Muscle layer of duodenum (tissue), 2 donors: ENCODE measurements around the gene RPAP3.

ENCODE experiments used
- H3K27ac ChIP-seq: one replicate; pipeline ENCODE4 v1.7.0; 2013; ENCODE audit warnings: mild to moderate bottlenecking, low read length
- H3K27me3 ChIP-seq: one replicate; pipeline ENCODE4 v1.7.0; 2013; ENCODE audit warnings: low read depth, mild to moderate bottlenecking, control low read depth, low read length
- H3K36me3 ChIP-seq, 2 donors: one replicate each; pipeline ENCODE4 v1.7.0; 2013; ENCODE audit warnings: low read length in 2 of 2, control low read depth in 1 of 2, mild to moderate bottlenecking in 1 of 2; ENCODE audit not compliant: insufficient read depth in 2 of 2, control insufficient read depth in 1 of 2
- H3K4me1 ChIP-seq, 2 donors: one replicate each; pipeline ENCODE4 v1.7.0; 2013; ENCODE audit warnings: low read length in 2 of 2, mild to moderate bottlenecking in 2 of 2, control low read depth in 1 of 2, moderate library complexity in 1 of 2; ENCODE audit not compliant: insufficient read depth in 2 of 2, control insufficient read depth in 1 of 2
- H3K4me3 ChIP-seq, 2 donors: one replicate each; pipeline ENCODE4 v1.7.0; 2013; ENCODE audit warnings: low read length in 2 of 2, low read depth in 1 of 2, mild to moderate bottlenecking in 1 of 2
- H3K9me3 ChIP-seq, 2 donors: one replicate each; pipeline ENCODE4 v1.7.0; 2013; ENCODE audit warnings: low read length in 2 of 2, control low read depth in 1 of 2, mild to moderate bottlenecking in 1 of 2; ENCODE audit not compliant: control insufficient read depth in 1 of 2
- donor health status: healthy.

RPAP3 gene

DNA sequence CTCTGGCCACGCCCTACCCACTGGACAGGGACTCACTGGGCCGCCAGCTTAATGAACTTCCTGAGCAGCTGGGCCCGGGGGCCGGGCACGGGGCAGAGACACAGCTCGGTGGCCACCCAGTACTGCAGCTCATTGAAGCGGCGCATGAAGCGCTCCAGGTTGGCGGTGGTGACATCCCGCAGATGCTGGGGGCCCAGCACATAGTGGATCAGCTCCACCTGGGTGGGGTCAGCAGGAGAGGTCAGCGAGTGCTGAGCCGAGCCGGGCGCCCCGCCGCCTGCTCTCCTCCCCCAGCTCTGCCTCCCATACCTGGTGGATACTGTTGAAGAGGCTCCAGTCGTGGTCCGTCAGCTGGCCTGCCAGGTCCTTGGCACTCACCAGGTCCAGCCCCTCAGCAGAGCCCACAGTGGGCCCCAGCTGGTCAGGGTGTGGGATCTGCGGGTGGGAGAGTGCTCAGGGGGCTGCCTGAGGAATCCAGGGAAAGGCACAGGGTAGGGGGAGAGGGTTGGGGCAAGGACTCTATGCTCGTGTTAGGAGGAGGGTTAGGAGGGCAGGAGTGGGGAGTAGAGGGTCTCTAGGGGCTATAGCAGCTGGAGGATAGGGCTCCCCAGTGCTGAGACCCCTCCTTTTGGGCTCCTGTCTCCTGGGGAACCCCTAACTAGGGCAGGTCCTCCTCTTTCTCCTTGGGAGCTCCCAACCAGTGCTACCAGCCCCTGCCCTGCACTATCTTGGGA is 34.9 kb upstream of the RPAP3 start:
- peaks cover 16 to 45% of the 10 kb centered on the region in 2 donors for H3K4me1 ChIP-seq
- no peak overlapping the region for H3K27ac ChIP-seq
- H3K36me3 ChIP-seq: no peaks in the 10 kb centered on the region
- no peaks in the 10 kb centered on the region for H3K9me3 ChIP-seq
- no peaks in the 10 kb centered on the region for H3K27me3 ChIP-seq
- H3K4me3 ChIP-seq: no peak overlapping the region

DNA sequence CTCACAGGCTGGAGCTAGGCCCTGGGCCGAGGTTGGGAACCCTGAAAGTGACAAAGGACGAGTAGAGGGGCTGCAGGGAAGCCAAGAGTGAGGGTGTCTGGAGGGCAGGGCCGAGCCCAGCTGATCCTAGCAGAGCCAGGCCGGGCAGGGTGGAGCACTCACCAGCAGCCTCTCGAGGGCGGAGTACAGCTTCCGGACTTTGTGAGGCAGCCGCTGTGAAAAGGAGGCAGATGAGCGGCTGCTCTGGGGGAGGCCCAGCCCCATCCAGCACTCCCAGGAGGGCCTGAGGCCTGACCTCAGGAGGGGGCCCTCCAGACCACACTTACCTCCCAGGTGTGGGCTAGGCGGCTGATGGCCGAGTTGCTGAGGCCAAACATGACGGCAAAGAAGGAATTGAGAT is 34.1 kb upstream of the RPAP3 start:
- Histone ChIP-seq H3K4me3 (no peak overlapping the region), H3K36me3 (no peaks in the 10 kb centered on the region), H3K4me1 (peaks cover 16 to 53% of the 10 kb centered on the region in 2 donors), H3K27me3 (no peaks in the 10 kb centered on the region), H3K9me3 (no peaks in the 10 kb centered on the region), H3K27ac (no peak overlapping the region)

DNA sequence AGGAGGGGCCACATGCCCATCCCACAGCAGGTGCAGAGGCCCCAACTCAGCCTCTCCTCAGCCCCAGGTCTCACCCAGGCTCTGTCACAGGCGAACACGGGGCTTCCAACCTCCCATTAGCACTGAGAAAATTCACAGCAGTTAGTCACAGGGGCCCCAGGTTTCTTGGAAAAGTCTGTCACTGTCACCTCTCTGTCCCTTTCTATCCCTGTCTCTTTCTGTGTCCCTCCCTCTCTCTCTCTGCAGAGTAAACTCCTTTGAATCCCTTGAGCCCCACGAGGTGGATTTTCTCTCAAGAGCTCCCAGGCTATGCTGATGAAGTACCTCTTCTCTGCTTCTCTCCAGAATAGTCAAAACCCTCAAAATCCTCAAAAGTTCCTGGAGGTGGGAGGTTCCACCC is 33.5 kb upstream of the RPAP3 start:
- H3K27ac ChIP-seq: no peak overlapping the region
- H3K36me3 ChIP-seq: no peaks in the 10 kb centered on the region
- H3K9me3 ChIP-seq: no peaks in the 10 kb centered on the region
- H3K27me3 ChIP-seq: no peaks in the 10 kb centered on the region
- peaks cover 16 to 54% of the 10 kb centered on the region in 2 donors for H3K4me1 ChIP-seq
- H3K4me3 ChIP-seq: no peak overlapping the region

DNA sequence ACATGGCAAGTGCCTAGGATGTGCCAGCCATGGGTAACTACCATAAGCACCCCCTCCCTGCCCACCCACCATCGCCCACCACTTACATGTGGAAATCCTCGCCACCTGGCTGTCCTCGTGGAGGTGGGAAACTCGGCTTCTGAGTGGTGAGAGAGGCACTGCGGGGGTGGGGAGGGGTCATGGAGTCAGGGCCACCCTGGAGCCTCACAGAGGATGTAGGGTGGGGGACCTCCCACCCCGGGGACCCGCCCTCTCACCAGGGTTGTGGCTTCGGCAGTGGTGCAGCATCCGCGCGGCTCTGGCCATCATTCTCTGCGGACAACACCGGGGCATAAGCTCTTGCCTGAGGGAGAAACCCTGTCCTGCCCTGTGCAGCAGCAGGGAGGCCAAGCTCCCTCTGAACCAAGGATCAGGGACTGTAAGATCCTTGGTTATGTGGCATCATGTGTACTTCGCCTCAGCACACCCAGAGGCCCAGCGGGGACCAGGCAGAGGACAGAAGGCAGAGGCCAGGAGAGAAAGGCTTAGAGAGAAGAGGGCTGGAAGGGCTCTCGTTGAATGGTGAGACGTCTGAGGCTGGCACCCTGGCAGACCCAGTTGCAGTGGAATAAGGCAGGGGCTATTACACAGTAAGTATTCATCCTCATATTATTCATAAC is 32.2 kb upstream of the RPAP3 start:
- H3K9me3 ChIP-seq: no peaks in the 10 kb centered on the region
- H3K36me3 ChIP-seq: no peaks in the 10 kb centered on the region
- H3K4me3 ChIP-seq: no peak overlapping the region
- H3K27ac ChIP-seq: no peak overlapping the region
- H3K4me1 ChIP-seq: peaks cover 16 to 54% of the 10 kb centered on the region in 2 donors
- H3K27me3 ChIP-seq: no peaks in the 10 kb centered on the region

DNA sequence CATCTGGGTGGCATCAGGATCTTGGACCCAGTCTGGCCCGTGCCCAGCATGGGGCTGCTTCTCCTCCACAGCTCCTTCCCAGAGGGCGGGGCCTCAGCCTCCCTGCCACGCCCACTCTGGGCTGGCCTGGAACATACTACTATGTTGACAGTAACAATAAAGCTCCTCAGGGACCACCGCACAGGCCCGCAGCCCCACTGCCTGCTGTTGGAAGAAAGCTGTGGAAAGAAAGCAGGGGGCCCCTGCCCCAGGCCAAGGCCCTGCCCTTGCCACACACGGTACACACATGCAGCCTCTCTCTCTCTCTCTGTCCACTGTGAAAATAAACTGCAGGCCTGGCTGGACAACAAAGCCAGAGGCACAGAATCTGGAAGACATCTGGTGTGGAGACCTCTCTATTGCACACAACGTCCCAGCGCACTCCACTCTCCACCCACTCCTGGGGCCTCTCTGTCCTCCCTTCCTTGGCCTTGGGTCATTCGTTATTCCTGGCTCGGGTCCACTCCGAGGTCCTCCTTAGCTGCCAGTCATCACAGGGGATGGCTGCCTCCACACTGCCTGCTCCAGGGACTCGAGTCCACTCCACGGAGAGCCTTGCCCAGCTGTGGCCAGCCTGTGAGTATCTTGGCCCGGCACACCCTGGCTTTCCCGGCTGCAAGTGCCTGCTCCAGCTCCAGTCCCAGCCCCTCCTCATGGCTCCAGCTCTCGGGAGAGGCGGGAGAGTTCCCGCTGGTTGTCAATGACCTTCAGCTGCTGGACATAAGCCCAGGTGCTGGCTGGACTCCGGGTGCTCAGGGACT is 31.2 kb upstream of the RPAP3 start:
- H3K27ac ChIP-seq: peak overlapping the region; percentile 36
- H3K4me1 ChIP-seq: peaks cover 16 to 54% of the 10 kb centered on the region in 2 donors
- no peaks in the 10 kb centered on the region for H3K9me3 ChIP-seq
- peak overlapping the region in 1 of 2 donors; percentile 2 for H3K4me3 ChIP-seq
- no peaks in the 10 kb centered on the region for H3K27me3 ChIP-seq
- no peaks in the 10 kb centered on the region for H3K36me3 ChIP-seq

DNA sequence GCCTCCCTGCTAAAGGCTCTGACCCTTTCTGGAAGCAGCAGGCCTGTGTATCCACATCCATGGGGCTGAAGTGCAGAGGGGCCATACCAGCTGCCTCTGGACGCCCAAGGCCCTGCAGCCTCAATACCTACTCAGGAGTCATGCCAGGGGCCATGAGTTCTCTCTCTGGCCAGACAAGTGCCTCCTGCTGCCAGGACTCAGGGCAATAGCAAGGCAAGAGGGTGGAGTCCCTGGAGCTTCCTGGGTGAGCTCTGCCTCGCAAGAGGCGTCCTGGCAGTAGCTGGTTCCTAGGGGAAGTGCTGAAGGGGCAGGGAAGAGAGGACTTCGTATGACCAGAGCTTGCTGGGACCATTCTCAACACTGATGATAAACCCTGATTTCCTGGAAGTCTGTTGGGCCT is 30.4 kb upstream of the RPAP3 start:
- no peaks in the 10 kb centered on the region for H3K36me3 ChIP-seq
- no peak overlapping the region for H3K4me3 ChIP-seq
- H3K4me1 ChIP-seq: peaks cover 16 to 46% of the 10 kb centered on the region in 2 donors
- H3K27ac ChIP-seq: peak overlapping the region; percentile 36
- H3K27me3 ChIP-seq: no peaks in the 10 kb centered on the region
- H3K9me3 ChIP-seq: no peaks in the 10 kb centered on the region

DNA sequence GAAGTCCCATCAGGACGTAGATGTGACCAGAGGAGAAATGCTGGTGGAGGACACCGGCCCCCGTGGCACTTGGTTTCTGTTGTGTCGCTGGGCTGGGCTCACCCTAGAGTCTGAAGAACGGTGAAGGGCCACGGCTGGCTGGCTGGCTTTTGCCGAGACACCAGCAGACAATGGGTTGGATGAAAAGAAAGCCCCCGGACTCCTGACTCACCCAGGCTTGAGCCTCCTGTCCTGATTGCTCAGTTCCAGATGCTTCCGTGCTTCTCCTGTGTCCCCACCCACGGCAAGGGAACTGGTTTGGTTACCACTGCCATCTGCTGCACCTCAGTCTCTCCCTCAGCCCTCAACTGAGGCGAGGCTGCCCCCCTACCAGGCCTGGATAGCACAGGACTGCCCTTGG is 29.8 kb upstream of the RPAP3 start:
- no peaks in the 10 kb centered on the region for H3K9me3 ChIP-seq
- H3K27ac ChIP-seq: peak overlapping the region; percentile 36
- H3K4me3 ChIP-seq: no peak overlapping the region
- no peaks in the 10 kb centered on the region for H3K27me3 ChIP-seq
- H3K36me3 ChIP-seq: no peaks in the 10 kb centered on the region
- H3K4me1 ChIP-seq: peaks cover 16 to 41% of the 10 kb centered on the region in 2 donors

DNA sequence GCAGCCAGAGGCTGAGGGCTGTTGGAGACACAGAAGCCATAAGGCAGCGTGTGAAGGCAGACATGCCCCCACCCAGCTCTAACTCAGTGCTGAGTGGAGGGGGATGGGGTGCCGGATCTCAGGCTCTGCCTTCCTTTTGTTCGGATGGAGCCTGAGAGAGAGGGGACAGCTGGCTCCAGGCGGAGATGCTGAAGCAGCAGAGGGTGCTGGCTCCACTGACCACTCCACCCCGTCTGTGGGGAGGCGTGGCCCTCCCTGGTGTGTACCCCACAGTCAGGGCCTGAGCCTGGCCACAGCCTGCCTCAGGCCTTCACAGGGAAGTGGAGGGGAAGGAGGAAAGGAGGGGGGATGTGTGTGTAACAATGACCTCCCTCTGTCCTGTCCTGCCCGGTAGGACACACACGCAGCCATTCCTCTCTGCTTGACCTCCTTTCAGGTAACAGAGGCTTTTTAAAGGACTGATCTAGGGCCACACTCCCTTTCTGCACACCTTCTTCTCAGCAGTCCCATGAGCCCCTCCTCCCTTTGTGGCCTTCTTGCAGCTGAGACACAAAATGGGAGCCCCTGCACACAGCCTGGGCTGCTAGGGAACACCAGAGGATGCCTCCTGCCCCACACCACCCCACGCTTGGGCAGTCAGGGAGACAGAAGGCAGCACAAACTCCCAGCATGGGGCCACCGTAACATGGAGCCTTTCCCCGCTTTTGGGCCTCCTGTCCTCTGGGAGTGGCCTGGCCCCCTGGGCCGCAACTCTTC is 29.1 kb upstream of the RPAP3 start:
- H3K9me3 ChIP-seq: no peaks in the 10 kb centered on the region
- peaks cover 16 to 37% of the 10 kb centered on the region in 2 donors for H3K4me1 ChIP-seq
- H3K36me3 ChIP-seq: no peaks in the 10 kb centered on the region
- no peaks in the 10 kb centered on the region for H3K27me3 ChIP-seq
- H3K4me3 ChIP-seq: no peak overlapping the region
- no peak overlapping the region for H3K27ac ChIP-seq

DNA sequence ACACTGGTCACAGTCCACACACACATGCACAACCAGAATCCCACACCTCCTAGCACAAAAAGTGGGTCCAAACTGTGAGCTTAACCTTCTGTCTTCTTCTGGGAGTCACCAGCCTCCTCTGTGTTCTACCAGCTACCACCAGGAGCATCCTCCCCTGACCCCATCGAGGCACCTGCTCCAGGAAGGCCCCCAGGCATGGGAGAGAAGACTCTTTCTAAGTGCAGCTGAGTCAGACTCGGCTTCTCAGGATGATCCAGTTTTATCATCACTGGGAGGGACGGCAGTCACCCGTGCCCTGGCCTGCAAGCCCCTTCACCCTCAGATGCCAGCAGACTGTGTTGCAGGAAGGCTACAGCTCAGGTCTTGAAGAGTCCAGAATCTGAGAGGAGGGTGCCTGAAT is 27.3 kb upstream of the RPAP3 start:
- Histone ChIP-seq H3K27ac (no peak overlapping the region), H3K36me3 (no peaks in the 10 kb centered on the region), H3K4me1 (peaks cover 16 to 32% of the 10 kb centered on the region in 2 donors)

DNA sequence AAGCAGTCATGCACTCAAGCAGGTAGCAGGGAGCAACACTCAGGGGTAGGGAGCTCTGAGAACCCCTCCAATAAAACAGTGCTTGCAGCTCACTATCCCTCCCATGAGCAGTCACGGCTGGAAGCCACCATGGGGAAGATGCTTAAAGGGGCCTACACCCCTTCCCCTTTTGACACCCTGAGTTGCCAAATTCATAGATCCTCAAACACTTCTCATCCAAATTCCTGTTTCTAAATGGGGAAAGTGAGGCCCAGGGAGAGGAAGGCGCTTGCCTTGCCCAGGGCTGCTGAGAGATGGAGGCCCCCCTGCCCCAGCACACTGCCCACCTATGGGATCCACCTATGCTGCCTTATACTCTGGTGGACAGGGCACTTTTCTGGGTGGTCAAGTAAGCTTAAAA is 26.7 kb upstream of the RPAP3 start:
- Histone ChIP-seq H3K4me3 (no peak overlapping the region), H3K27me3 (no peaks in the 10 kb centered on the region), H3K9me3 (no peaks in the 10 kb centered on the region), H3K4me1 (peaks cover 13 to 25% of the 10 kb centered on the region in 2 donors), H3K27ac (no peak overlapping the region), H3K36me3 (no peaks in the 10 kb centered on the region)

More for the DNA sequence above, 27.3 kb upstream of the RPAP3 start:
- Histone ChIP-seq H3K27me3 (no peaks in the 10 kb centered on the region), H3K4me3 (no peak overlapping the region), H3K9me3 (no peaks in the 10 kb centered on the region)

DNA sequence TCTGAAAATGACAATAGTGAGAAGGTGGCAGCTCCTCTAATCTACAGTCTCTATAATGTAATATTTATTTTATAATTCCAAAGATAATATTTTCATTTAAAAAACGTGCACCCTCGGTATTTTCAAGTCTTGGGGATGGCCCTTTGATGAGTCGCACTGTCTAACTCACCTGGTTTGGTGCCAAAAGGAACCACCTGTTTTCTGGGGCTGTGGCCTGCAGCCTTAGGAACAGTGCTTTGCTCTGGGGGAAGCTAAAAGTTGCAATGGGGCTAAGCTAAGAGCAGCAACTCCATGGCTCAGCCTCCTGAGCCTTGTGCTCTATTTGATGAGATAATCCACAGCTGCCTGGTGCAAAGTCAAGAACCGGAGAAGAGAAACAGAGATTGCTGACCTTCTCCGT is 25.9 kb upstream of the RPAP3 start:
- H3K4me1 ChIP-seq: peaks cover 10 to 18% of the 10 kb centered on the region in 2 donors
- H3K27ac ChIP-seq: no peak overlapping the region
- H3K27me3 ChIP-seq: no peaks in the 10 kb centered on the region
- no peak overlapping the region for H3K4me3 ChIP-seq
- no peaks in the 10 kb centered on the region for H3K36me3 ChIP-seq
- H3K9me3 ChIP-seq: no peaks in the 10 kb centered on the region
